ENCODE measurements around the gene ATG16L2.

DNA sequence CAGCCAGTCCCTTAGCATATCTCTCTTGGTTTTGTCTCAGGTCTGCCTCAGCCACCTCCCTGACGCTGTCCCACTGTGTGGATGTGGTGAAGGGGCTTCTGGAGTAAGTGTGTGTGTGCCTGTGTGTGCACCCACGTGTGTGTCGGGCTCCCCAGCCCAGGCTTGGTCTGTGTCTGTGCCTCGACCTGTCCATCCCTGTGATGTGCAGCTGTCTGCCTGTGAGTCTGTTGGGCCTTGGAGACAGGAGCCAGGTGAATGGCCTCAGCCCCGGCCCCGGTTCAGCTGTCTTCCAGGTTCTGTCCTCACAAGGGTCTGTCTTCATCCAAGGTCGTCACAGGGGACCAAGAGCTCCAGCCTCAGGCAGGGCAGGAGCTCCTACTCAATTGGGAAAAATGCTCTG, 9.8 kb downstream of the ATG16L2 start:
- no peak for TF ChIP-seq POLR2A (IDR thresholded peaks at IDR 0.05)
- TF ChIP-seq CTCF (IDR thresholded peaks at IDR 0.05): no peak

Measured in esophagus squamous epithelium (tissue), 4 donors.